Measurements from ENCODE around the gene OR5AN1.

The OR5AN1 gene

DNA sequence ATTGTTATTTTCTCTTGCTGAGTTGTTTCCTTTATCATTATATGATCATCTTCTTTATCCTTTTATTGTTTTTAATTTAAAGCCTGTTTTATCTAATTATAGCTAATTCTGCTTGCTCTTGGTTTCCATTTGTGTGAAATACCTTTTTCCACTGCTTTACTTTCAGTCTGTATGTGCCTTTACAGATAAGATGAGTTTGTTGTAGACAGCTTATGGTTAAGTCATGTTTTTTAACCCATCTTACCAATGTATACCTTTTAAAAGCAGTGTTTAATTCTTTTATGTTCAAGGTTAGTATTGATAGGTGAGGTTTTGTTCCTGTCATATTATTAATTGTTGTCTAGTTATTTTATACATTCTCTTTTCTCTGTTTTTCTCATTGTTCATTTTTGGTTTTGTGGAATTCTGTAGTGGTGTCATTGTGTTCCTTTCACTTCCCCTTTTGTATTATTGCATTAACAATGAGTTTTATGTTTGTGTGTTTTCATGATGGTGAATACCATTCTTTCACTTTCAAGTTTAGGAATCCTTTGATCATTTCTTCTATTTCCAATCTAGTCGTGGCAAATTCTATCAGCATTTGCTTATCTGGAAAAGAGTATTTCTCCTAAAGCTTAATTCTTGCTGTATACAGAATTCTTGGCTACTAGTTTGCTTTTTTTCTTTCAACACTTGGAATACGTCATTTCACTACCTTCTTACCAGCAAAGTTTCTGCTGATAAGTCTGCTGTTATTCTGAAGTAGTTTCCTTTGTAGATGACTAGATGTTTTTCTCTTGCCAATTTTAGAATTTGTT lies 21.8 kb downstream of the OR5AN1 start:
- H3K27ac ChIP-seq (ENCODE audit: low read depth, low read length, severe bottlenecking) = no peak overlapping the region
- no peaks in the 10 kb centered on the region for H3K36me3 ChIP-seq (ENCODE audit: control insufficient read depth, insufficient read depth, low read length)
- WGBS, 2 experiments (ENCODE audit: insufficient coverage in 2 of 2) = no CpG with 5 or more reads among the region's 2 CpGs
- no peaks in the 10 kb centered on the region for H3K9me3 ChIP-seq (ENCODE audit: control insufficient read depth, low read length)
- no peak overlapping the region for H3K4me3 ChIP-seq (ENCODE audit: extremely low read depth, insufficient read depth, low read length, poor library complexity, severe bottlenecking)
- H3K4me1 ChIP-seq (ENCODE audit: control insufficient read depth, insufficient read depth, low read length, poor library complexity, severe bottlenecking) = no peaks in the 10 kb centered on the region

- no peaks in the 10 kb centered on the region for H3K4me1 ChIP-seq (ENCODE audit: control insufficient read depth, insufficient read depth, low read length, poor library complexity, severe bottlenecking)
- H3K36me3 ChIP-seq (ENCODE audit: control insufficient read depth, insufficient read depth, low read length) = no peaks in the 10 kb centered on the region
- H3K27ac ChIP-seq (ENCODE audit: low read depth, low read length, severe bottlenecking) = no peak overlapping the region
- H3K4me3 ChIP-seq (ENCODE audit: extremely low read depth, insufficient read depth, low read length, poor library complexity, severe bottlenecking) = no peak overlapping the region
- no peaks in the 10 kb centered on the region for H3K9me3 ChIP-seq (ENCODE audit: control insufficient read depth, low read length)
Measured at GRCh38 chr11:59394186-59394585, 35.5 kb downstream of the OR5AN1 start.

DNA sequence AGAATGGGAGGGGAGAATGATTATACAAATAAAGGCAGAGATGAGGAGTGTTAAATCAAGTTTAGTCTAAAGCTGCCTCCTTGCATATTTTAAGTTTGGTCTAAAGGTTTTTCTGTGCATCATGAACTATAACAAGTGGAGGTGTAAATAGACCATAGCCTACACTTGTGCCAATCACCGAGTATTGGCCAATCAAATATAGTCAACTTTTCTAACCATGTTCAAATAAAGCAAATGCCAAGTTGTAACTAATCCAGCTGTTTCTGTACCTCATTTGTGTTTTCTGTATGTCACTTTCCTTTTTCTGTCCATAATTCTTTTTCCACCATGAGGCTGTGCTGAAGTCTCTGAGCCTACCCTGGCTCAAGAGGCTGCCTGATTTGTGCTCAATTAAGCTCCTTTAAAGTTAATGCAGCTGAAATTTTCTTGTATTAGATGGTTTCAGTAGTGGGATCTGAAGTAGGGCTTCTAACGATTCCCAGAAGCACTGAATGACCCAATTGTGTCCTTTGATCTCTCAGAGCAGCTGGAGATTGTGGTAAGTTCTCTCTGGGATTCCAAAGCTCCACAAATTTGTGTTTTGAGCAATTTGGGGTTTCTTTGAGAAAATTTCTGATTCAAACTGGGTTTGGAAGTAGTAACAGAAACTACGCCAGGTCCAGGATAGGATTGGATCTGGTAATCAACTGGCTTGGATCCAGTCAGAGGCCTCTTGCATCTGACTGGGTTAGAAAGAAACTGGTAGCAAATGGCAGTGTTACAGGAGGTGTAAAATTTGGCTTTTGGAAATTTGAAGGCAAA lies 42.0 kb downstream of the OR5AN1 start:
- no peaks in the 10 kb centered on the region for H3K36me3 ChIP-seq (ENCODE audit: control insufficient read depth, insufficient read depth, low read length)
- H3K9me3 ChIP-seq (ENCODE audit: control insufficient read depth, low read length) = peaks cover 9% of the 10 kb centered on the region
- no peak overlapping the region for H3K4me3 ChIP-seq (ENCODE audit: extremely low read depth, insufficient read depth, low read length, poor library complexity, severe bottlenecking)
- H3K4me1 ChIP-seq (ENCODE audit: control insufficient read depth, insufficient read depth, low read length, poor library complexity, severe bottlenecking) = no peaks in the 10 kb centered on the region
- no peak overlapping the region for H3K27ac ChIP-seq (ENCODE audit: low read depth, low read length, severe bottlenecking)
- 68 to 81% methylated on average over 3 of the region's 3 CpGs for WGBS, 2 experiments (ENCODE audit: insufficient coverage in 2 of 2)

- no peak overlapping the region for H3K27ac ChIP-seq (ENCODE audit: low read depth, low read length, severe bottlenecking)
- H3K4me3 ChIP-seq (ENCODE audit: extremely low read depth, insufficient read depth, low read length, poor library complexity, severe bottlenecking) = no peak overlapping the region
- H3K4me1 ChIP-seq (ENCODE audit: control insufficient read depth, insufficient read depth, low read length, poor library complexity, severe bottlenecking) = no peaks in the 10 kb centered on the region
- H3K9me3 ChIP-seq (ENCODE audit: control insufficient read depth, low read length) = peaks cover 9% of the 10 kb centered on the region
- no peaks in the 10 kb centered on the region for H3K36me3 ChIP-seq (ENCODE audit: control insufficient read depth, insufficient read depth, low read length)
- 50 to 77% methylated on average over 1 to 2 of the region's 2 CpGs for WGBS, 2 experiments (ENCODE audit: insufficient coverage in 2 of 2)
Measured at GRCh38 chr11:59401262-59401552, 42.5 kb downstream of the OR5AN1 start.

- H3K27ac ChIP-seq (ENCODE audit: low read depth, low read length, severe bottlenecking) = no peak overlapping the region
- no peaks in the 10 kb centered on the region for H3K36me3 ChIP-seq (ENCODE audit: control insufficient read depth, insufficient read depth, low read length)
- peaks cover 9% of the 10 kb centered on the region for H3K9me3 ChIP-seq (ENCODE audit: control insufficient read depth, low read length)
- H3K4me3 ChIP-seq (ENCODE audit: extremely low read depth, insufficient read depth, low read length, poor library complexity, severe bottlenecking) = no peak overlapping the region
- H3K4me1 ChIP-seq (ENCODE audit: control insufficient read depth, insufficient read depth, low read length, poor library complexity, severe bottlenecking) = no peaks in the 10 kb centered on the region
Measured at GRCh38 chr11:59403546-59403945, 44.9 kb downstream of the OR5AN1 start.

- Histone ChIP-seq H3K9me3 (ENCODE audit: control insufficient read depth, low read length) (no peaks in the 10 kb centered on the region), H3K4me3 (ENCODE audit: extremely low read depth, insufficient read depth, low read length, poor library complexity, severe bottlenecking) (no peak overlapping the region), H3K36me3 (ENCODE audit: control insufficient read depth, insufficient read depth, low read length) (no peaks in the 10 kb centered on the region), H3K4me1 (ENCODE audit: control insufficient read depth, insufficient read depth, low read length, poor library complexity, severe bottlenecking) (no peaks in the 10 kb centered on the region), H3K27ac (ENCODE audit: low read depth, low read length, severe bottlenecking) (no peak overlapping the region)
- WGBS, 2 experiments (ENCODE audit: insufficient coverage in 2 of 2) = no CpG with 5 or more reads among the region's 2 CpGs
Measured at GRCh38 chr11:59413646-59414045, 55.0 kb downstream of the OR5AN1 start.

DNA sequence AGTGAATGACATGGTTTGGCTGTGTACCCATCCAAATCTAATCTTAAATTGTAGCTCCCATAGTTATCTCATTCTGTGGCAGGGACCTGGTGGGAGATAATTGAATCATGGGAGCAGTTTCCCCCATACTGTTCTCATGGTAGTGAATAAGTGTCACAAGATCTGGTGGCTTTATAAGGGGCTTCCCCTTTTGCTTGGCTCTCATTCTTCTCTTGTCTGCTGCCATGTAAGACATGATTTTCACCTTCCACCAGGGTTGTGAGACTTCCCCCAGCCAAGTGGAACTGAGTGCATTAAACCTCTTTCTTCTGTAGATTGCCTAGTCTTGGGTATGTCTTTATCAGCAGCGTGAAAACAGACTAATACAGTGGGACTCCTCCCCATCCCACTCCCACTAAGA lies 56.4 kb downstream of the OR5AN1 start:
- WGBS, 2 experiments (ENCODE audit: insufficient coverage in 2 of 2) = no CpG with 5 or more reads among the region's 1 CpG
- no peak overlapping the region for H3K27ac ChIP-seq (ENCODE audit: low read depth, low read length, severe bottlenecking)
- no peaks in the 10 kb centered on the region for H3K36me3 ChIP-seq (ENCODE audit: control insufficient read depth, insufficient read depth, low read length)
- H3K4me1 ChIP-seq (ENCODE audit: control insufficient read depth, insufficient read depth, low read length, poor library complexity, severe bottlenecking) = no peaks in the 10 kb centered on the region
- no peak overlapping the region for H3K4me3 ChIP-seq (ENCODE audit: extremely low read depth, insufficient read depth, low read length, poor library complexity, severe bottlenecking)
- H3K9me3 ChIP-seq (ENCODE audit: control insufficient read depth, low read length) = no peaks in the 10 kb centered on the region

- no peaks in the 10 kb centered on the region for H3K9me3 ChIP-seq (ENCODE audit: control insufficient read depth, low read length)
Measured at GRCh38 chr11:59416613-59417012, 57.9 kb downstream of the OR5AN1 start.

DNA sequence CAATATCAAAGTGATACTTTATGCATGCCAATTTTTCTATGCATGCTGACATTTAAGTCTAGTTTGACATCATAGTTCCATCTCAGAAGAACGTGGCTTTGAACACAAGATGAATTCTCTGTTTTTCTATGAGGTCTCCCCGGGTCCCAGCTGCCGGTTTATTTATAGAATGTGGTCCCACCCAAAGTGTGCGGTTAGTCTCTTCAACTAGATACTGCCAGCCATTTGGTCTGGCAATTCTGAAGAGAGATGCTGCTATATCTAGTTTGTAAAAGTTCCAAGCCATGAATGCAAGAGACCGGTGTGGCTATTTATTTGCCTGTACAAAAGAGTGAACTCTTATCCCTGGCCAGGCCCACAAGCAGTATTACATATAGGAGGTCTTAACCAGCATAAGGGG lies 58.3 kb downstream of the OR5AN1 start:
- Histone ChIP-seq H3K4me3 (ENCODE audit: extremely low read depth, insufficient read depth, low read length, poor library complexity, severe bottlenecking) (no peak overlapping the region), H3K4me1 (ENCODE audit: control insufficient read depth, insufficient read depth, low read length, poor library complexity, severe bottlenecking) (no peaks in the 10 kb centered on the region), H3K36me3 (ENCODE audit: control insufficient read depth, insufficient read depth, low read length) (no peaks in the 10 kb centered on the region), H3K27ac (ENCODE audit: low read depth, low read length, severe bottlenecking) (no peak overlapping the region), H3K9me3 (ENCODE audit: control insufficient read depth, low read length) (no peaks in the 10 kb centered on the region)
- 95 to 97% methylated on average over 4 of the region's 5 CpGs for WGBS, 2 experiments (ENCODE audit: insufficient coverage in 2 of 2)

More at GRCh38 chr11:59416613-59417012, 57.9 kb downstream of the OR5AN1 start:
- Histone ChIP-seq H3K4me1 (ENCODE audit: control insufficient read depth, insufficient read depth, low read length, poor library complexity, severe bottlenecking) (no peaks in the 10 kb centered on the region), H3K27ac (ENCODE audit: low read depth, low read length, severe bottlenecking) (no peak overlapping the region), H3K36me3 (ENCODE audit: control insufficient read depth, insufficient read depth, low read length) (no peaks in the 10 kb centered on the region), H3K4me3 (ENCODE audit: extremely low read depth, insufficient read depth, low read length, poor library complexity, severe bottlenecking) (no peak overlapping the region)
- WGBS, 2 experiments (ENCODE audit: insufficient coverage in 2 of 2) = 100% methylated on average over 1 of the region's 5 CpGs

DNA sequence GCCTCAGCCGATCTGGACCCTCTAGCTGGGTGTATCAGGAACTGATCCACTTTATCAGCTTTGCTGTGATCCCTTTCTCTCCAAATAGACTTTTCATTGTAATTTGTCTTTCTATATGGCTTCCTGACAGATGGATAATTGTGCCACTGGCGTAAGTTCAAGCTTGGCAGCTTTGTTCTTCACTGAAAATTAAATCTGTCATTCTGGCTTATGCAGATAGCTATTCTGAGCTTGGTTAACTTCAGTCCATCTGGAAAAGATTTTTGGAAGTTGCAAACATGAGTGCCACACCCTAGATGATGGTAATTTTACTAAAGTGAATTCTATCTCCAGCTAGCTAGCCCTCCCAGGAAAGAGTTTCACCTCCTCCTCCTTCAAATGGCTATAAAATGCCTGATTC lies 59.5 kb downstream of the OR5AN1 start:
- WGBS, 2 experiments (ENCODE audit: insufficient coverage in 2 of 2) = 91% methylated on average over 2 of the region's 2 CpGs; no CpG with 5 or more reads in 1 of the 2 experiments
- Histone ChIP-seq H3K36me3 (ENCODE audit: control insufficient read depth, insufficient read depth, low read length) (no peaks in the 10 kb centered on the region), H3K4me3 (ENCODE audit: extremely low read depth, insufficient read depth, low read length, poor library complexity, severe bottlenecking) (no peak overlapping the region), H3K9me3 (ENCODE audit: control insufficient read depth, low read length) (no peaks in the 10 kb centered on the region), H3K27ac (ENCODE audit: low read depth, low read length, severe bottlenecking) (no peak overlapping the region), H3K4me1 (ENCODE audit: control insufficient read depth, insufficient read depth, low read length, poor library complexity, severe bottlenecking) (no peaks in the 10 kb centered on the region)

Data from mesodermal cell (in vitro differentiated cells).